Measurements from ENCODE around the gene REEP3.

Gene REEP3

DNA sequence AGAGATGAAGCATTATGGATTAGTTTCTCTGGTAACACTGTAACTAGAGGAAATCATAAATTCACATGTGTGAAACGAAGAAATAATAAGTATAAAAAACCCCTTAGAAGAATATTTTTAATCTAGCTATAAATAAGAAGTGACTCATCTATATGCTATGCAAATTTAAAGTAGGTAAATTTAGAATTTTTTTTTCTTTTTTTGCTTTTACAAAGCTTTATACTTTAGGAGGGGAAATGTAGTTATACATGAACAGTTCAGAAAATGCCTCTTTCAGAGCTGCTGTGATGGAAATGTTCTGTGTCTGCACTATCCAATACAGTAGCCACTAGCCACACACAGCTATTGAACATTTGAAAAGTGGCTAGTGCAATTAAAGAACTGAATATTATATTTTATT lies 87.3 kb downstream of the REEP3 start:
- no peak overlapping the region for H3K4me2 ChIP-seq (ENCODE audit: low read depth, low read length, poor library complexity, severe bottlenecking)
- H3F3A ChIP-seq (ENCODE audit: low read depth), result no peaks in the 10 kb centered on the region
- H3K27me3 ChIP-seq (ENCODE audit: insufficient read depth, low read length, poor library complexity, severe bottlenecking), result no peaks in the 10 kb centered on the region
- no peaks in the 10 kb centered on the region for H3K9me3 ChIP-seq (ENCODE audit: insufficient read depth, low read depth, low read length)
- H3K36me3 ChIP-seq (ENCODE audit: insufficient read depth, low read length), result no peaks in the 10 kb centered on the region
- H3K4me1 ChIP-seq (ENCODE audit: insufficient read depth, low read length, poor library complexity, severe bottlenecking), result no peaks in the 10 kb centered on the region
- H3K79me2 ChIP-seq (ENCODE audit: insufficient read depth, low read length), result no peaks in the 10 kb centered on the region
- no peak overlapping the region for H3K9ac ChIP-seq (ENCODE audit: low read depth, low read length, poor library complexity, severe bottlenecking)
- TF ChIP-seq, protein P1, sequence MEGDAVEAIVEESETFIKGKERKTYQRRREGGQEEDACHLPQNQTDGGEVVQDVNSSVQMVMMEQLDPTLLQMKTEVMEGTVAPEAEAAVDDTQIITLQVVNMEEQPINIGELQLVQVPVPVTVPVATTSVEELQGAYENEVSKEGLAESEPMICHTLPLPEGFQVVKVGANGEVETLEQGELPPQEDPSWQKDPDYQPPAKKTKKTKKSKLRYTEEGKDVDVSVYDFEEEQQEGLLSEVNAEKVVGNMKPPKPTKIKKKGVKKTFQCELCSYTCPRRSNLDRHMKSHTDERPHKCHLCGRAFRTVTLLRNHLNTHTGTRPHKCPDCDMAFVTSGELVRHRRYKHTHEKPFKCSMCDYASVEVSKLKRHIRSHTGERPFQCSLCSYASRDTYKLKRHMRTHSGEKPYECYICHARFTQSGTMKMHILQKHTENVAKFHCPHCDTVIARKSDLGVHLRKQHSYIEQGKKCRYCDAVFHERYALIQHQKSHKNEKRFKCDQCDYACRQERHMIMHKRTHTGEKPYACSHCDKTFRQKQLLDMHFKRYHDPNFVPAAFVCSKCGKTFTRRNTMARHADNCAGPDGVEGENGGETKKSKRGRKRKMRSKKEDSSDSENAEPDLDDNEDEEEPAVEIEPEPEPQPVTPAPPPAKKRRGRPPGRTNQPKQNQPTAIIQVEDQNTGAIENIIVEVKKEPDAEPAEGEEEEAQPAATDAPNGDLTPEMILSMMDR (conservative IDR thresholded peaks at IDR 0.05; ENCODE audit: low read length), result no peak
- TF ChIP-seq EZH2phosphoT487 (IDR thresholded peaks at IDR 0.05; ENCODE audit: borderline replicate concordance), result no peak
- H3K4me3 ChIP-seq (ENCODE audit: low read length, poor library complexity, severe bottlenecking), result no peak overlapping the region
- no peak overlapping the region for H2AFZ ChIP-seq (ENCODE audit: low read length)
- H4K20me1 ChIP-seq (ENCODE audit: insufficient read depth, low read length, poor library complexity, severe bottlenecking), result no peaks in the 10 kb centered on the region
- H3K9me2 ChIP-seq (replicated peaks; ENCODE audit: low read depth, low read length), result no peaks in the 10 kb centered on the region

GRCh38 chr10:63611078-63611477 lies 89.9 kb downstream of the REEP3 start:
- Histone ChIP-seq H3K4me2 (ENCODE audit: low read depth, low read length, poor library complexity, severe bottlenecking) (no peak overlapping the region), H3K9me2 (replicated peaks; ENCODE audit: low read depth, low read length) (no peaks in the 10 kb centered on the region), H3K36me3 (ENCODE audit: insufficient read depth, low read length) (no peaks in the 10 kb centered on the region; the same call in 1 of the 2 replicates), H3K9ac (ENCODE audit: low read depth, low read length, poor library complexity, severe bottlenecking) (no peak overlapping the region), H3F3A (ENCODE audit: low read depth) (no peaks in the 10 kb centered on the region), H3K4me1 (ENCODE audit: insufficient read depth, low read length, poor library complexity, severe bottlenecking) (no peaks in the 10 kb centered on the region), H2AFZ (ENCODE audit: low read length) (no peak overlapping the region), H3K27me3 (ENCODE audit: insufficient read depth, low read length, poor library complexity, severe bottlenecking) (no peaks in the 10 kb centered on the region), H3K79me2 (ENCODE audit: insufficient read depth, low read length) (no peaks in the 10 kb centered on the region), H4K20me1 (ENCODE audit: insufficient read depth, low read length, poor library complexity, severe bottlenecking) (no peaks in the 10 kb centered on the region), H3K4me3 (ENCODE audit: low read length, poor library complexity, severe bottlenecking) (no peak overlapping the region), H3K9me3 (ENCODE audit: insufficient read depth, low read depth, low read length) (no peaks in the 10 kb centered on the region)
- TF ChIP-seq, protein P1 (conservative IDR thresholded peaks at IDR 0.05; ENCODE audit: low read length), result no peak
- TF ChIP-seq EZH2phosphoT487 (IDR thresholded peaks at IDR 0.05; ENCODE audit: borderline replicate concordance), result no peak

DNA sequence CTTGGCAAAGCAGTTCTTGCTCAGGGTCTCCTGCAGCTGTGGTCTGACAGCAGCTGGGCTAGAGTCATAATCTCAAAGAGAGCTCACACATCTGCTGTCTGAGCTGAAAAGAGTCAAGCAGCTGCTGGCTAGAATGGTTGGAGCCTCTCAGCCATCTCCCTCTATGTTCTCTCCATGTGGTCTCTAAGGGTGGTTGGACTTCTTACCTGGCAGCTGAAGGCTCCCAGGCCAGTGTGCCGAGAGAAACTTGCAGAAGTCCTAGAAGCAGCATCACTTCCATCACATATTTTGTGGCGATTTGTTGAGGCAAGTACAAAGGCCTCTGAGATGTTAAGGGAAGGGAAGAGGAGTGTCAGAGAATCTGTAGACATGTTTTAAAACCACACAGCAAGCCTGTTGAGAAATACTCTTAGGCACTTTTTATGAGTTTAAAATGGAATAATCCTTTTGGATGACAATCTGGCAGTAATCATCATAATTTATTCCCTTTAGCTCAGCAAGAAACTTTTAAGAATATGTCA lies 93.2 kb downstream of the REEP3 start:
- Histone ChIP-seq H4K20me1 (ENCODE audit: insufficient read depth, low read length, poor library complexity, severe bottlenecking) (no peaks in the 10 kb centered on the region), H3K9ac (ENCODE audit: low read depth, low read length, poor library complexity, severe bottlenecking) (no peak overlapping the region), H2AFZ (ENCODE audit: low read length) (no peak overlapping the region), H3K4me3 (ENCODE audit: low read length, poor library complexity, severe bottlenecking) (no peak overlapping the region), H3K79me2 (ENCODE audit: insufficient read depth, low read length) (no peaks in the 10 kb centered on the region), H3K9me3 (ENCODE audit: insufficient read depth, low read depth, low read length) (no peaks in the 10 kb centered on the region), H3K36me3 (ENCODE audit: insufficient read depth, low read length) (no peaks in the 10 kb centered on the region; the same call in 1 of the 2 replicates), H3F3A (ENCODE audit: low read depth) (no peaks in the 10 kb centered on the region), H3K27me3 (ENCODE audit: insufficient read depth, low read length, poor library complexity, severe bottlenecking) (no peaks in the 10 kb centered on the region), H3K4me1 (ENCODE audit: insufficient read depth, low read length, poor library complexity, severe bottlenecking) (no peaks in the 10 kb centered on the region), H3K9me2 (replicated peaks; ENCODE audit: low read depth, low read length) (no peaks in the 10 kb centered on the region), H3K4me2 (ENCODE audit: low read depth, low read length, poor library complexity, severe bottlenecking) (no peak overlapping the region)
- TF ChIP-seq, protein P1 (conservative IDR thresholded peaks at IDR 0.05; ENCODE audit: low read length), result no peak
- no peak for TF ChIP-seq EZH2phosphoT487 (IDR thresholded peaks at IDR 0.05; ENCODE audit: borderline replicate concordance)

Data from Loucy (cell line).